ENCODE measurements around the gene PRR5.

The PRR5 gene

GRCh38 chr22:44726439-44726838, 24.4 kb downstream of the PRR5 start:
- CTCF ChIA-PET: interaction anchor here (1.6 kb wide), 1 partner anchor 15 kb away, joined by 4 read pairs; no protein-coding TSS in a partner anchor

GRCh38 chr22:44727148-44727547, 25.1 kb downstream of the PRR5 start:
- CTCF ChIA-PET: interaction anchor here (1.6 kb wide), 1 partner anchor 14 kb away, joined by 4 read pairs; no protein-coding TSS in a partner anchor
- DNase-seq (ENCODE audit: extremely low spot score): no peak
- POLR2A ChIA-PET: no interaction called here
- no peak for TF ChIP-seq CTCF (IDR thresholded peaks at IDR 0.05; ENCODE audit: control extremely low read depth, extremely low read depth, low read depth, missing control alignments)

More at GRCh38 chr22:44726439-44726838, 24.4 kb downstream of the PRR5 start:
- TF ChIP-seq CTCF (IDR thresholded peaks at IDR 0.05; ENCODE audit: control extremely low read depth, extremely low read depth, low read depth, missing control alignments): no peak
- DNase-seq (ENCODE audit: extremely low spot score): no peak
- POLR2A ChIA-PET: no interaction called here

GRCh38 chr22:44727709-44728108, 25.7 kb downstream of the PRR5 start:
- ChIA-PET POLR2A (no interaction called here), CTCF (interaction anchor here (1.6 to 2.4 kb wide), 2 partner anchors 13 to 42 kb away, joined by 4 to 11 read pairs; no protein-coding TSS in a partner anchor)
- no peak for DNase-seq (ENCODE audit: extremely low spot score)
- no peak for TF ChIP-seq CTCF (IDR thresholded peaks at IDR 0.05; ENCODE audit: control extremely low read depth, extremely low read depth, low read depth, missing control alignments)

- ChIA-PET POLR2A (no interaction called here), CTCF (interaction anchor here (1.4 to 2.4 kb wide), 2 partner anchors 31 to 43 kb away, joined by 3 to 11 read pairs; no protein-coding TSS in a partner anchor)
- DNase-seq (ENCODE audit: extremely low spot score): no peak
- TF ChIP-seq CTCF (IDR thresholded peaks at IDR 0.05; ENCODE audit: control extremely low read depth, extremely low read depth, low read depth, missing control alignments): no peak
Observed at GRCh38 chr22:44728761-44729324, 26.8 kb downstream of the PRR5 start.

- no peak for DNase-seq (ENCODE audit: extremely low spot score)
- no peak for TF ChIP-seq CTCF (IDR thresholded peaks at IDR 0.05; ENCODE audit: control extremely low read depth, extremely low read depth, low read depth, missing control alignments)
- ChIA-PET POLR2A (no interaction called here), CTCF (interaction anchor here (1.0 to 2.4 kb wide), 4 partner anchors 17 to 736 kb away, joined by 3 to 11 read pairs (median 3); no protein-coding TSS in a partner anchor)
Observed at GRCh38 chr22:44729391-44730021, 27.5 kb downstream of the PRR5 start.

GRCh38 chr22:44730022-44730393, 28.0 kb downstream of the PRR5 start:
- DNase-seq (ENCODE audit: extremely low spot score): no peak
- ChIA-PET CTCF (interaction anchor here (1.0 to 2.4 kb wide), 4 partner anchors 16 to 737 kb away, joined by 3 to 11 read pairs (median 3); no protein-coding TSS in a partner anchor), POLR2A (no interaction called here)
- TF ChIP-seq CTCF (IDR thresholded peaks at IDR 0.05; ENCODE audit: control extremely low read depth, extremely low read depth, low read depth, missing control alignments): no peak
